Left ventricle myocardium inferior (tissue), 1 donor: ENCODE data around the gene TRIP10. TPM values are rescaled to one million over a fixed set of nuclear protein-coding genes. Genes with fewer than 3 reads are reported as not detected.

Experiments used
- DNase-seq: peaks from one replicate; pipeline ENCODE4 v3.0.0-alpha.2; 2020
- H3K27ac ChIP-seq: fragments of 200-600 bp; replicated peaks from 2 replicates; pipeline ENCODE4 v1.8.0; 2021
- H3K27me3 ChIP-seq: fragments of 200-600 bp; 2 replicates; pipeline ENCODE4 v1.8.0; 2021; ENCODE audit warnings: low read depth
- H3K36me3 ChIP-seq: fragments of 200-600 bp; 2 replicates; pipeline ENCODE4 v1.8.0; 2021
- H3K4me1 ChIP-seq: fragments of 200-600 bp; 2 replicates; pipeline ENCODE4 v1.8.0; 2021
- H3K4me3 ChIP-seq: fragments of 200-600 bp; 2 replicates; pipeline ENCODE4 v1.8.0; 2021; ENCODE audit warnings: mild to moderate bottlenecking, moderate library complexity
- H3K9me3 ChIP-seq: fragments of 200-600 bp; replicated peaks from 2 replicates; pipeline ENCODE4 v1.8.0; 2021
- CTCF ChIP-seq: fragments of 200-600 bp; IDR thresholded peaks from 2 replicates; pipeline ENCODE4 v1.8.0; 2021; ENCODE audit warnings: antibody characterized with exemption, mild to moderate bottlenecking, borderline replicate concordance
- intact Hi-C: fragments of 100-400 bp; cut with micrococcal nuclease; formaldehyde crosslinking; loops from one replicate; pipeline ENCODE4 v1.11.0; 2022
- total RNA-seq: library from RNA; stranded (reverse); fragmentation: NEBNext Ultra II Directional; extraction: Animal tissue kit (Norgen Biotek cat#: 25700); gene quantifications from one replicate; pipeline ENCODE4 v1.2.1, GENCODE V29; 2021
- donor health status: DM: no; HTN: yes; CAD: no; lungs with severe emphysema.

The TRIP10 gene
- total RNA-seq, 1 donor from 2014 or later = 133 TPM

GRCh38 chr19:6788896-6789295 is 49.4 kb downstream of the TRIP10 start:
- H3K27ac ChIP-seq = no peak overlapping the region
- no peaks in the 10 kb centered on the region for H3K9me3 ChIP-seq
- intact Hi-C loops = no loop called here
- H3K36me3 ChIP-seq = no peaks in the 10 kb centered on the region
- H3K4me3 ChIP-seq = no peak overlapping the region
- H3K27me3 ChIP-seq = peaks cover 53% of the 10 kb centered on the region
- TF ChIP-seq CTCF = no peak
- DNase-seq = no peak
- H3K4me1 ChIP-seq = no peaks in the 10 kb centered on the region

GRCh38 chr19:6790194-6791128 is 51.0 kb downstream of the TRIP10 start:
- peaks cover 15% of the 10 kb centered on the region for H3K9me3 ChIP-seq
- H3K36me3 ChIP-seq = no peaks in the 10 kb centered on the region
- no peak for DNase-seq
- H3K27me3 ChIP-seq = peaks cover 44% of the 10 kb centered on the region
- H3K4me1 ChIP-seq = no peaks in the 10 kb centered on the region
- TF ChIP-seq CTCF = no peak
- no peak overlapping the region for H3K27ac ChIP-seq
- no peak overlapping the region for H3K4me3 ChIP-seq
- intact Hi-C loops = no loop called here

GRCh38 chr19:6791237-6791636 is 51.8 kb downstream of the TRIP10 start:
- DNase-seq = no peak
- H3K4me1 ChIP-seq = no peaks in the 10 kb centered on the region
- peaks cover 15% of the 10 kb centered on the region for H3K9me3 ChIP-seq
- intact Hi-C loops = no loop called here
- H3K4me3 ChIP-seq = no peak overlapping the region
- H3K27me3 ChIP-seq = peaks cover 47% of the 10 kb centered on the region
- no peak overlapping the region for H3K27ac ChIP-seq
- TF ChIP-seq CTCF = no peak
- no peaks in the 10 kb centered on the region for H3K36me3 ChIP-seq

- intact Hi-C loops = no loop called here
- H3K27me3 ChIP-seq = peaks cover 53% of the 10 kb centered on the region
- no peak for DNase-seq
- no peak overlapping the region for H3K4me3 ChIP-seq
- H3K4me1 ChIP-seq = no peaks in the 10 kb centered on the region
- TF ChIP-seq CTCF = no peak
- no peak overlapping the region for H3K27ac ChIP-seq
- H3K9me3 ChIP-seq = peaks cover 15% of the 10 kb centered on the region
- no peaks in the 10 kb centered on the region for H3K36me3 ChIP-seq
These were observed 53.9 kb downstream of the TRIP10 start for GRCh38 chr19:6793411-6793810.

GRCh38 chr19:6793973-6794372 is 54.5 kb downstream of the TRIP10 start:
- DNase-seq = no peak
- no peak for TF ChIP-seq CTCF
- Histone ChIP-seq H3K27ac (no peak overlapping the region), H3K36me3 (no peaks in the 10 kb centered on the region), H3K4me1 (no peaks in the 10 kb centered on the region), H3K4me3 (no peak overlapping the region), H3K9me3 (peaks cover 15% of the 10 kb centered on the region), H3K27me3 (peaks cover 58% of the 10 kb centered on the region)
- intact Hi-C loops = no loop called here
